Mammary epithelial cell (primary cell): ENCODE data around the gene CUX1.

Source experiments
- CTCF ChIP-seq, 2 donors: IDR thresholded peaks in 1 of 2; conservative IDR thresholded peaks in 1 of 2; 2 replicates each; pipeline ENCODE4 v1.5.1; 2011 to 2012; ENCODE audit warnings: inconsistent platforms in 2 of 2, low read length in 2 of 2, mild to moderate bottlenecking in 2 of 2, control low read depth in 1 of 2, low read depth in 1 of 2; ENCODE audit not compliant: insufficient read depth in 1 of 2; ENCODE audit errors: extremely low read depth in 1 of 2
- EZH2 ChIP-seq: IDR thresholded peaks from 2 replicates; pipeline ENCODE4 v1.6.1; 2012; ENCODE audit warnings: low read length, inconsistent platforms, borderline replicate concordance

GRCh38 chr7:102192790-102193189 is 375.4 kb downstream of the CUX1 start:
- no peak for TF ChIP-seq CTCF (conservative IDR thresholded peaks at IDR 0.05 in 1 of 2, IDR thresholded peaks at IDR 0.05 in 1 of 2; ENCODE audit: extremely low read depth in 1 of 2, insufficient read depth in 1 of 2, low read depth in 1 of 2, low read length in 2 of 2)
- no peak for TF ChIP-seq EZH2
